Stromal cell of bone marrow (primary cell): ENCODE results near the gene C1S.

Experiments
- DNase-seq: peaks from one replicate; pipeline ENCODE4 v3.0.0-alpha.2; 2012; ENCODE audit warnings: low read depth

The C1S gene

GRCh38 chr12:7076493-7076892 is 16.0 kb downstream of the C1S start:
- no peak for DNase-seq

GRCh38 chr12:7078163-7078562 is 17.6 kb downstream of the C1S start:
- DNase-seq = no peak

GRCh38 chr12:7079826-7080125 is 19.3 kb downstream of the C1S start:
- DNase-seq = no peak

- no peak for DNase-seq
Measured at GRCh38 chr12:7081037-7081436, 20.5 kb downstream of the C1S start.

- DNase-seq = no peak
Measured at GRCh38 chr12:7083125-7083524, 22.6 kb downstream of the C1S start.

- DNase-seq = no peak
Measured at GRCh38 chr12:7089196-7089871, 28.8 kb downstream of the C1S start.

GRCh38 chr12:7090222-7090998 is 29.9 kb downstream of the C1S start:
- no peak for DNase-seq

GRCh38 chr12:7091171-7091570 is 30.7 kb downstream of the C1S start:
- no peak for DNase-seq

- DNase-seq = no peak
Measured at GRCh38 chr12:7091660-7092228, 31.2 kb downstream of the C1S start.

GRCh38 chr12:7092229-7092985 is 31.9 kb downstream of the C1S start, which contains the start of gene C1R:
TSS of gene C1R (minus strand) at chr12:7092445. CDS start at chr12:7092388, 57 bp downstream.
- peak; percentile 89 for DNase-seq

GRCh38 chr12:7092986-7093460 is 32.5 kb downstream of the C1S start:
- DNase-seq = no peak

- no peak for DNase-seq
Measured at GRCh38 chr12:7093486-7093885, 33.0 kb downstream of the C1S start.

- no peak for DNase-seq
Measured at GRCh38 chr12:7093892-7094291, 33.4 kb downstream of the C1S start.

- no peak for DNase-seq
Measured at GRCh38 chr12:7096006-7096932, 35.8 kb downstream of the C1S start.

GRCh38 chr12:7096979-7097378 is 36.5 kb downstream of the C1S start:
- DNase-seq = no peak

GRCh38 chr12:7099290-7099996 is 38.9 kb downstream of the C1S start:
- no peak for DNase-seq

- DNase-seq = no peak
Measured at GRCh38 chr12:7100239-7100638, 39.7 kb downstream of the C1S start.

- no peak for DNase-seq
Measured at GRCh38 chr12:7101047-7101693, 40.7 kb downstream of the C1S start.

- DNase-seq = no peak
Measured at GRCh38 chr12:7101694-7102131, 41.2 kb downstream of the C1S start.

- DNase-seq = no peak
Measured at GRCh38 chr12:7102582-7102981, 42.1 kb downstream of the C1S start.
